HG02943 (cell line): Measurements from ENCODE around the gene TNNI3K.
A peak's percentile ranks its signal among the peaks of the same experiment; 100 is the strongest.
"Not testable (repeated sequence)": the region's sequence is repeated elsewhere in the genome, so short reads cannot be mapped to it uniquely, and the experiment has no call there.

ENCODE experiments used
- ATAC-seq: cut with Tn5 transposase; IDR thresholded peaks from one replicate; pipeline ENCODE4 v1.9.1; 2021; ENCODE audit warnings: mild to moderate bottlenecking, low read depth, moderate library complexity; ENCODE audit not compliant: unreplicated experiment

TNNI3K gene

GRCh38 chr1:74235153-74235552 is at the start of gene TNNI3K:
Gene TNNI3K (plus strand): TSS chr1:74235387. CDS start chr1:74235452, 65 bp downstream.
- no peak for ATAC-seq

DNA sequence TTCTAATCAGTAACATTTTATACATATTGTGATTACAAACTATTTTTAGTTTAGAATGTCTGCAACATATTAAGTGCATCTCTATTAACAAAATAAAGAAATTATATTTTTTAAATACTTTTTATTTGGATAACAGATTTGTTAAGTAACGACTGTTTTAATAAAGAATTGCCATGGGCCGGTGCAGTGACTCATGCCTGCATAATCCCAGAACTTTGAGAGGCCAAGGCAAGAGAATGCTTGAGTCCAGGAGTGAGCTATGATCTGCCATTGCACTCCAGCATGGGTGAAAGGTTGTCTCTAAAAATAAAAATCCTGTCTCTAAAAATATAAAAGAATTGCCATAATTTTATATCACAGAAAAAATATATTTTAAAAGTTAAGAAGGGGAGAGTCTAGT is 41.3 kb upstream of the TNNI3K start:
- ATAC-seq, result no peak

- ATAC-seq, result no peak
Observed at GRCh38 chr1:74195339-74195738, 39.8 kb upstream of the TNNI3K start.

GRCh38 chr1:74197255-74197654 is 37.9 kb upstream of the TNNI3K start:
- ATAC-seq, result no peak

DNA sequence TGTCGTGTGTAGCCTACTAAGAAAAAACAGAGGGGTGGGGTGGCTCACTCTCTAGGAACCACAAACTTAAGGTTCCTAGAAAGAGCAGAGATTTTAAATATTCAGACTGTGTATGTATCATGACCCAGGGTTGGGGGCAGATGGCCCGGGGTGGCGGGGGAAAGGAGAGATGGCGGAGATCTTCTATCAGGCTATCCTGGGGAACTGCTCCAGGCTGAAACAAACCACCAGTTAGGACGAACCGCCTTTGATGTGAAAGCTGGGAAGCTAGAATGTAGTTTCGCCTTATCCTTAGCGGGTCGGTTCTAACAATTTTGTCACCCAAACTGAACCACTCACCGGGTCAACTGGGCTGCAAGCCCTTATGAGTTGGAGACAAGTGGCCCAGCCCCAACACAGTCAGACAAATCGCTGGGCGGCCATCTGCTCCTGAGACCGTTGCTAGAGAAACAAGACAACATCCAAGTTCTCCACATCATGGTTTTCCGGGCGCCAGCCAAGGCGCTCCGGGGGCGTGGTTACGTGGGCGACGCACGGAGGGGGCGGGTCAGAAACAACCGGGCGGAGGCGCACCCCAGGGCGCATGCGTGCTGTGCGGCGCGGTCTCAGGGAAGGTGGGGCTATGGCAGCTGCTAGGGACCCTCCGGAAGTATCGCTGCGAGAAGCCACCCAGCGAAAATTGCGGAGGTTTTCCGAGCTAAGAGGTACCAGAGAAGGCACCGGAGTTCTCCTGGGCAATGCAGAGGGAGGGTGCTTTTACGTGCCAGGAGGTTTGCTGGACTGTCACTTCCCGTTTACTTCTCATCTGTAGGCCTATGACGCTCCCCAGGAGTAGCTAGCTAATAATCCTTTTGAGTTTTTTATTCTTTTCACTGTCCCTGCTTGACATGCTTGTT is 37.3 kb upstream of the TNNI3K start, which contains the start of the genes FPGT and LRRIQ3:
FPGT (plus strand) TSS at position 586 of the 896 bp plus-strand sequence; CDS start at position 623, 37 bp downstream.
LRRIQ3 (minus strand) TSS at position 520 of the 896 bp plus-strand sequence. CDS start 14,492 bp downstream, outside the sequence.
- ATAC-seq, result peak; percentile 97

- ATAC-seq, result no peak
Observed at GRCh38 chr1:74199504-74199903, 35.7 kb upstream of the TNNI3K start.

DNA sequence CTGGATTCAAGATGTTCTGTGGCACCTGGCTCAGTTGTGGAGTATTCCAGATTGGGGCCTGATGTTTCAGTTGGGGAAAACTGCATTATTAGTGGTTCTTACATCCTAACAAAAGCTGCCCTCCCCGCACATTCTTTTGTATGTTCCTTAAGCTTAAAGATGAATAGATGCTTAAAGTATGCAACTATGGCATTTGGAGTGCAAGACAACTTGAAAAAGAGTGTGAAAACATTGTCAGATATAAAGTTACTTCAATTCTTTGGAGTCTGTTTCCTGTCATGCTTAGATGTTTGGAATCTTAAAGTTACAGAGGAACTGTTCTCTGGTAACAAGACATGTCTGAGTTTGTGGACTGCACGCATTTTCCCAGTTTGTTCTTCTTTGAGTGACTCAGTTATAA is 29.9 kb upstream of the TNNI3K start:
- ATAC-seq, result no peak

DNA sequence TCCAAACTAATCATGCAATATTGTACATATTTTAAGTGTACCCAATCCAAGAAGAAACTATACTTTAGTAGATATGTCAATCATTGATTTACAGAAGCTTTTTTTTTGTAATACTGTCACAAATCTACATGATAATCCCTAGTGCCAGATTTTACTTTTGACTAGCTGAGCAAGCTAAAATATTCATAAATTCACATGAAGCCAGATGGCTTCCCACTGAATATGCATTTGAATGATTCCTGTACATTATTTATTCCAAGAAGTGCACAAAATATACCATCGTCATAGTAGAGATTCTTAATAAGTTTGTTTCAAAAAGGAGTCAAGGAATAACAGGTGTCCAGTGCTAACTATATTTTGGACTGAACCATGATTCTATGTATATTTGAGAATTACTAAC is 20.0 kb upstream of the TNNI3K start:
- ATAC-seq, result no peak

DNA sequence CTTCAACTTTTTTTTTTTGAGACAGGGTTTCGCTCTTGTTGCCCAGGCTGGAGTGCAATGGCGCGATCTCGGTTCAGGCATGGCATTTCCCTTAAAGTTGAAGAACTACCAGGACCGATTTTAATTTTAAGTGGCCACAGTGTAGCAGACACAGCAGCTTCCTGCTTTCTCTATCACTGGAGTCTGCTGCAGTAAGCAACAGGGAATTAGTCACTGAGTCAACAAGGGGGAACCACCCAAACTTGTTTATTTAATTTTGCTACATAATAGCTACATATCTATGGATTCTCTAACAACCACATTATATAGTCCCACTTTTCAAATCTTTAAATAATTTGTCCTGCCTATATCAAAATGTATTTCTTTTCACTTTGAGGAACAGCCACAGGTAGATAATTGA is 12.5 kb upstream of the TNNI3K start:
- ATAC-seq, result no peak

- ATAC-seq, result no peak
Observed at GRCh38 chr1:74223453-74223852, 11.7 kb upstream of the TNNI3K start.

DNA sequence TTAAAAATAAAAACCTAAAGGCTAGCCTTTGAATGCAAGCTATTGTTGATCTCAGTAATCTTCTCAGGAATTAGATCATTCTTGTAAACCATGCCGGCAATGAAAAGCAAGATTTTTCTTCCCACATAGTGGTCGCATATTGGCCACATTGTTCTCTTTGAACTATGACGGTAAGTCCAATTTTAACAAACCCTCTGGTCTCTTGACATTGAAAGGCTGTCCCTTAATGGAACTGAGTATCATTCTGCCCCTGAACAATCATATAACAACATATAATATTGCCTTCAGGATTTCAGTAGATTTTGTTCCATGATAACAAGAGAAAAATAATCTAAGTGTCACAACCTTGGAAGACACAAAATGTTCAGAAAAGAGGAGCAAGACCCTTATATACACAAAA is 1.3 kb downstream of the TNNI3K start:
- no peak for ATAC-seq

GRCh38 chr1:74237035-74237434 is 1.8 kb downstream of the TNNI3K start:
- ATAC-seq, result no peak

- no peak for ATAC-seq
Observed at GRCh38 chr1:74237787-74238186, 2.6 kb downstream of the TNNI3K start.

GRCh38 chr1:74245168-74245772 is 10.1 kb downstream of the TNNI3K start:
- ATAC-seq, result no peak

GRCh38 chr1:74246315-74246714 is 11.1 kb downstream of the TNNI3K start:
- no peak for ATAC-seq

DNA sequence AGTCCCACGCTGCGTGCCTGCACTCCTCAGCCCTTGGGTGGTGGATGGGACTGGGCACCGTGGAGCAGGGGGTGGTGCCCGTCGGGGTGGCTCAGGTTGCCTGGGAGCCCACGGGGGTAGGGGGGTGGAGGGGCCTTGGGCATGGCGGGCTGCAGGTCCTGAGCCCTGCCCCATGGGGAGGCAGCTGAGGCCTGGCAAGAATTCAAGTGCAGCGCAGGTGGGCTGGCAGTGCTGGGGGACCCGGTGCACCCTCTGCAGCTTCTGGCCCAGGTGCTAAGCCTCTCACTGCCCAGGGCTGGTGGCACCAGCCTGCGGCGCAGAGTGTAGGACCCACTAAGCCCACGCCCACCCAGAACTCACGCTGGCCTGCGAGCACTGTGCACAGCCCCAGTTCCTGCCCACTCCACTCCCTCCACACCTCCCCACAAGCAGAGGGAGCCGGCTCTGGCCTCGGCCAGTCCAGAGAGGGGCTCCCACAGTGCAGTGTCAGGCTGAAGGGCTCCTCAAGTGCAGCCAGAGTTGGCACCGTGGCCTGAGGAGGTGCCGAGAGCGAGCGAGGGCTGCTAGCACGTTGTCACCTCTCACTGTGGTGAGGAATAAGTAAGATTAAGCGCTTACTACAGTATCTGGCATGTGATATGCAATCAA is 12.8 kb downstream of the TNNI3K start:
- no peak for ATAC-seq

DNA sequence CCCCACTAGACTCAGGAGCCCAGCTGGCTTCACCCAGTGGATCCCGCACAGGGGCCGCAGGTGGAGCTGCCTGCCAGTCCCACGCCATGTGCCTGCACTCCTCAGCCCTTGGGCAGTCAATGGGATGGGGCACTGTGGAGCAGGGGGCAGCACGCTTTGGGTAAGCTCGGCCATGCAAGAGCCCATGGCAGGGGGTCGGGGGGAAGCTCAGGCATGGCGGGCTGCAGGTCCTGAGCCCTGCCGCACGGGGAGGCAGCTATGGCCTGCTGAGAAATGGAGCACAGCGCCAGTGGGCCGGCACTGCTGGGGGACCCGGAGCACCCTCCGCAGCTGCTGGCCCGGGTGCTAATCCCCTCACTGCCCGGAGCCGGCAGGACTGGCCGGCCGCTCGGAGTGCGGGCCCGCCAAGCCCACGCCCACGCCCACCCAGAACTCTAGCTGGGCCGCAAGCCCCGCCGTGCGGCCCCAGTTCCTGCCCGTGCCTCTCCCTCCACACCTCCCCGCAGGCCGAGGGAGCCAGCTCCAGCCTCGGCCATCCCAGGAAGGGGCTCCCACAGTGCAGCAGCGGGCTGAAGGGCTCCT is 18.1 kb downstream of the TNNI3K start:
- ATAC-seq, result not testable (repeated sequence)

DNA sequence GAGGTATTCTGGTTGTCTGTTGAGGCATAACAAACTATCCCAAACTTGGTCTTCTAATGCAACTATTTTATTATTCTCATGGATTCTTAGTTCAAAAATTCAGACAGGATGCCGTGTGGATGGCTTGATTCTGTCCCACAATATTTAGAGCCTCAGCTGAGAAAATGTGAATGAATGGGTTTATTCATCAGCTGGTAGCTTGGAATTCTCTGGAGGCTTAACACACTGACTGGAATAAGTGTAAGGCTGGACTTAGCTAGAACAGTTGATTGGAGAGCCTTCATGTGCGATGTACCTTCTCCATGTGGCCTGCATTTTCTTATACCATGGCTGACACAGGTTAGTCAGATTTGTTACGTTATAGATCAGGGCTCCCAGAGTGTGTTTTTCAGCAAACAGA is 30.8 kb downstream of the TNNI3K start:
- ATAC-seq, result no peak

DNA sequence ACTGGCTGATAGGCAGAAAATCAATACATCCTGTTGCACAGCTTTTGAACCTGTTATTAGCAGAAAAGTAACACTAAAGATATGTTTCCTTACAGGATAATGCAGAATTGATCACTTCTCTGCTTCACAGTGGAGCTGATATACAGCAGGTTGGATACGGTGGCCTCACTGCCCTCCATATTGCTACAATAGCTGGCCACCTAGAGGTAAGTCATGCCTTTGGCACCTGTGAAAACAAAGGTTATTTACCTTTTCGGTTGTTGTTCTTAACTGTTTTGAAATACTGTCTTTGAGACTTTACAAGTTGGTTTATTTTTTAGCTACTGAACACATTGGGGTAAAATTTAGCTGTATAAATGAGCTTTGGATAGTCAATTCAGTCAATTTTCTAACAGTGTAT is 36.3 kb downstream of the TNNI3K start:
- ATAC-seq, result no peak

DNA sequence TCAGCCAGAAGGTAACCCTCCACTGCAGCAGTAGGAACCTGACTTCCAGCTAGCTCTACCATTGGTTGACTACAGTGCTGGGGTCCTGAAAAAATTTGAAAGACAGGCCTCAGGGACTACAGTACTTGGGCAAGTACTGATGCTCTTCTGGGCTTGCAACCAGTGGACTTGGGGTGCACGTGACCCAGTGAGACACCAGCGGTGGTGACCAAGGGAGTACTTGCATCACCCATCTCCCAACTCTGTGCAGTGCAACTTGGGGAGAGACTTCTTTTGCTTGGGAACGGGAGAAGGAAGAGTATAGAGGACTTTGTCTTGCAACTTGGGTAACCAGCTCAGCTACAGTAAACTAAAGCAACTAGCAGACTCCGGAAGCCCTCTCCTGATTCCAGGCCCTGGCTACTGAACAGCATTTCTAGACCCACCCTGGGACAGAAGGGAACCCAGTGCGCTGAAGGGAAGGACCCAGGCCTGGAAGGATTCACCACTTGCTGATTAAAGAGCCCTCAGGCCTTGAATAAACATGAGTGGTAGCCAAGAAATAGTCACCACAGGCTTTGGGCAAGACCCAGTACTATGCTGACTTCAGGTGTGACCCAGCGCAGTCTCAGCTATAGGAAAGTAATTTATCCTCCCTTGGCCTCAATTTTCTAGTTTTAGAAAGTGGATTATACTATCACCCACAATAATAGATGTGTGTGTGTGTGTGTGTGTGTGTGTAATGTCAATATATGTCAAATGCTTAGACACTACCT is 45.6 kb downstream of the TNNI3K start:
- no peak for ATAC-seq
